DMS114 treated with DMSO at 0.1 percent for 48 hours (cell line): ENCODE data around the gene TNFSF12.
"Not testable (repeated sequence)": the region's sequence is repeated elsewhere in the genome, so short reads cannot be mapped to it uniquely, and the experiment has no call there.

ENCODE experiments used
- DNase-seq: peaks from one replicate; lab custom pipeline; 2025; ENCODE audit not compliant: unreplicated experiment; lab: John Stamatoyannopoulos, UW

The TNFSF12 gene

DNA sequence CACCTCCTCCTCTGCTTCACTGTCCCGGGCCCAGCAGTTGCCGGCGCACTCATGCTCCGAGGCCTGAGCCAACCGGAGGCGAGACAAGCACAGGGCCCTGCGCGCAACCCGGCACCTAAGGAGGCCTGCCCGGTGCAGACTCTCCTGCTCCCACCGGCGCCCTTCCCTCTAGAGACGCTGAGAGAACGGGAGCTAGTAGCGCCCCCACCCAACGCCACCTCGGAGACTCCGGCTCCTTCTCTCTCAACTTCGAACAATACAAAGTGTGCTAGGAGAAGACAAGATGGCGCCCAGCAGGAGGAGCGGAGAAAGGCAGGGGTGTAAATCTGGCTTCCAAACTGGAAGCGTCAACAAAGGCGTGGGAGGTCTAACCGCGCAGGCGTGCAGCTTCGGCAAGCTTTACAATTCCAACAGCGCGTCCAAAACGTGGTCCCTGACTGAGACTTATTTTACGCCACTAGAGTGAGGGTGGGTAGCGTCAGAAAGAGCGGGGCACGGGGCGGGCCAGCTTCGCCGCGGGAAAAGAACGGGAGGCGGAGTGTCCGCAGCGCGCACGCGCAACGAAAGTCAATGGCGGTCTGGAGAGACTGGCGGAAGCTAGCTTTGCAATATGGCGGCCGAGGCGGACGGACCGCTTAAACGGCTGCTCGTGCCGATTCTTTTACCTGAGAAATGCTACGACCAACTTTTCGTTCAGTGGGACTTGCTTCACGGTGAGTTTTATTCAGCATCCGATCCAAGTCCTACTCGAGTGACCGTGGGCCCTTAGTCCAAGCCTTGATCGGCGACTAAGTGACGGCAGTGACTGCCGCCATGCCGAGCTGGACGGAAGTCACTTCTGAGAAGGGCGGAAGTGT, 34.6 kb downstream of the TNFSF12 start, which contains the start of gene MPDU1:
Gene MPDU1 (plus strand): TSS at position 600 of the 857 bp plus-strand sequence. CDS start 11 bp downstream, at position 611.
- peak; percentile 90 for DNase-seq

DNA sequence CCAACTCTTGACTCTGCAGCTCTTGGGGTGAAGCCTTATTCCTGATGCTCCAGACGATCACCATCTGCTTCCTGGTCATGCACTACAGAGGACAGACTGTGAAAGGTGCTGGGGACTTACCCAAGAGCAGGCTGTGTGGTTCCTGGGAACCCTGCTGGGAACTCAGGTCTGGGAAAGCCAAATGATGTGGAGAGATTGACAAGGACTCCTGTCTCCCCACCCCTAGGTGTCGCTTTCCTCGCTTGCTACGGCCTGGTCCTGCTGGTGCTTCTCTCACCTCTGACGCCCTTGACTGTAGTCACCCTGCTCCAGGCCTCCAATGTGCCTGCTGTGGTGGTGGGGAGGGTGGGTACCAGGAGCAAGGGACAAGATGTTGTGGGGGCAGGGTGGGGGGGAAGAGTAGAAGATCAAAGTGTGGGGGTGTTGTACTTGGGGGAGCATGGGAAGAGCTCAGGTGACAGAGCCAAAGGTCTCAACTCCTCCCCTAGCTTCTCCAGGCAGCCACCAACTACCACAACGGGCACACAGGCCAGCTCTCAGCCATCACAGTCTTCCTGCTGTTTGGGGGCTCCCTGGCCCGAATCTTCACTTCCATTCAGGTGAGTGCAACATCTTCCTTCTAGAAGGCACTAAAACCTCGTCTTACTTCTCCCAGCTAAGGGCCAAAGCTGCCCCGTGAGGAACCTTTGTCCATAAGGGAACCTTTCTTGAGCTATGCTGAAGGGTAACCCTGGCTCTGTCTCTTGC, 38.0 kb downstream of the TNFSF12 start:
- peak; percentile 34 for DNase-seq

DNA sequence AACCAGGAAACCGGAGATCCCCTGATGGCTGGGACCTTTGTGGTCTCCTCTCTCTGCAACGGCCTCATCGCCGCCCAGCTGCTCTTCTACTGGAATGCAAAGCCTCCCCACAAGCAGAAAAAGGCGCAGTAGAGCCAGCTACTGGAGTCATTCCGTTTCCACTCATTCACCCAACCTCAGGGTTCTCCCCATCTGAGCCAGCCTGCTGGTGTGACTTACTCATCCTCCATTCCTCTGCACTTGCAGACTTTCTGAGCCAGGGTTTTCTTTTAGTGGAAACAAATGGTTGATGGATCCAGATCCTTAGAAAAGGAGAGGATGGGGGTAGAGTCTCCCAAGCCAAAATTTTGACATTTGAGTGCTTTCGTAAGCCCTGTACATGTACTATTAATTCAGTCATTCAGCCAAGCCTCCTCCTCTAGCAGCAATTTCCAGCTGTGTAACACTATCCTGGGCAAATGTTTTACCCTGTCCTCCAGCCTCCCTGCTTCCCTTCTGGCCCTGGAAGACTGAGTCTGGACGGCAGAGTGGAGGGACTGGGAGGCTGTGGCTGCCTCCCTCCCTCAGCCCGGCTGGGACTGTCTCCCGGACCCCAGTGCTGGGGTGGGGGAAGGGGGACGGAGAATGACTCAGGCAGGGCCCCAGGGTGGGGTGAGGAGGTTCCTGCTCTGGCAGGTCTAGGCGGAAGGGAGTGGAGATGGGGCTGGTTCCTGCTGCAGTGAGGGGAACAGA, 38.7 kb downstream of the TNFSF12 start:
- DNase-seq, result no peak

DNA sequence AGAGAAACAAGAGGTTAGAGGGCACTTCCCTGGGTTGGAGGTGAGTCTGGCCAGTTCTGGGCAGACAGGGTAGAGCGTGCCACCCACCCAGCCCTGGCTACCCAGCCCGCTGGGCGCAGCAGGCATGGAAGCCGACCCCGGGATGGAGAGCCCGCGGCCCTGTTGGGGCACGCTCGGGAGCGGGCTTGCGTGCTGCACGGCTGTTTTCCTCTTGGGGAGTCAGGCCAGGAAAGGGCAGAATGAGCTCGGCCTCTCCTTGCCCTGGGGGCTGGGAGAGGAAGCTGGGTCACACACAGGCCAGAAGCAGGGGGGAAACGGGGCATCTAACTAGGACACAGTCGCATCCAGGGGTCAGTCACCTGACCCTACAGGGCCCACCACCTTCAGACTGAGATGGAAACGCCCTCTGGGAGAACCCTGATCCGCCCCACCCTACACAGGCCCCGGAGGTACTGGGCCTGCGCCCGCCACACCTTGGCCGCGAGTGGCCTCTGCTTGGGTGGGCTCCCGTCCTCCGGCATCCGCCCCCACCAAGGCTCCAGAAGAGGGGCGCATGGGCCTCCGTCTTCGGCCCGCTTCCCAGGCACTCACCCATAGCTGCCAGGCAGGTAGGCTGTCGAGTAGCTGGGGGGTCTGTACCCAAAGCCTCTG, 39.8 kb downstream of the TNFSF12 start:
- DNase-seq, result no peak

DNA sequence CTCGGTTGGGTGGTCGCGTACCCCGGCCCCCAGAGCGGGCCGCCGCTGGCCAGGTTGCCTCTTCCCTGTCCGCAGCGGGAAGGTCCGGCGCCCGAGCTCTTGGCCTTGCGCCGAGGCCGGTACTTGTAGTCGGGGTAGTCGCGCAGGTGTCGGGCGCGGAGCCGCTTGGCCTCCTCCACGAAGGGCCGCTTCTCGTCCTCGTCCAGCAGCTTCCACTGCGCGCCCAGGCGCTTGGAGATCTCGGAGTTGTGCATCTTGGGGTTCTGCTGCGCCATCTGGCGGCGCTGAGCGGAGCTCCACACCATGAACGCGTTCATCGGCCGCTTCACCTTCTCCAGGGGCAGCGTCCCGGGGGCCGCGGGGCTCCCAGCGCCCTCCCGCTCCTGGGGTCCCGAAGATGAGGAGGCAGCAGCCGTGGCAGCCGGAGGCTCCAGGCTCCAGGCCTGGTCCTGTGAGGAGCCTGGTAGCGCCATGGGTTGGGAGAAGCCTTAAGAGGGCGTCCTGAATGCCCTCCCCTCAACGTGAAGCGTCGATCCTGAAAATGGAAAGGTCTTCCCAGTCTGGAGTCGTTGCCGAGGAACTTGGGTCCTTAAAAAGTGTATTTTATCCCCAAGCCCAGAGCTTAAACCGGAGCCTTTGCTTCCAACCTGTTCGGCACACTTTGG, 40.5 kb downstream of the TNFSF12 start:
- DNase-seq, result no peak

DNA sequence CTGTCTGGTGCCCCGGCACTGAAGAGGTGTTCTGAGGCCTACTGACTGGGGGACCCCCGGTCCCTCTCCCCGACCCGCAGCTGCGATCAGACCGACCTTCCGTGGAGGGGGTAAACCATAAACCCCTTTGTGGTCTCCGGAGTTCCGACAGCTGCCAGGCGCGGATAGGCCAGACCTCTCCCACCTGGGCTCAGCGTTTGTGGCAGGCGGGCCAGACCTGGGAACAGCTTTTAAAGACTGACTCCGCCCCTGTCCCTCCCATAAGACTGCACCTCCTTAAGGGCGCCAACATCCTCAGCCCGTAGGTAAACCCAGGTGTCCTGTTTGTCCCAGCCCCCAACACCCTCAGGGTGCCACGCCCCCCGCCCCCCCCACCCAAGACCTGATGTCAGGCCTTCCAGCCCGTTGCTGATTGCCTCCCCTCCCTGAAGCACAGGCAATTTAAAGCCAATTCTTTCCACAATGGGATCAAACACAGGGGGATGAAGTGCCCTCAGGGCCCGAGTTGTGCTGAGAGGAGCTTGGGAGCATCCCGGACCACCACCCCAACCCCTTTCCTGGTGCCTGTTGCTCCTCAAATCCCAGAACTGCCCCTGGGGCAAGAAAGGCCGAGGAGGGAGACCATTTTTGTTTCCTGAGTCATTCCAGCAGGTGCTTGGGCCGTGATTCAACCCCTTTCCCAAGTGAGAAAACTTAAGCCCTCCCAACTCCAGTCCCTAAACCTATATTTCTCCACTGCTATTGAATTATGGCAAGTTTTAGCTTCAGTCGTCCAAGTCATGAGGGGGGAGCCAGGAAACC, 41.2 kb downstream of the TNFSF12 start, which contains the start of gene SOX15:
Gene SOX15 (minus strand): TSS at position 204 of the 801 bp plus-strand sequence. CDS start 418 bp downstream, outside the sequence.
- DNase-seq, result no peak

DNA sequence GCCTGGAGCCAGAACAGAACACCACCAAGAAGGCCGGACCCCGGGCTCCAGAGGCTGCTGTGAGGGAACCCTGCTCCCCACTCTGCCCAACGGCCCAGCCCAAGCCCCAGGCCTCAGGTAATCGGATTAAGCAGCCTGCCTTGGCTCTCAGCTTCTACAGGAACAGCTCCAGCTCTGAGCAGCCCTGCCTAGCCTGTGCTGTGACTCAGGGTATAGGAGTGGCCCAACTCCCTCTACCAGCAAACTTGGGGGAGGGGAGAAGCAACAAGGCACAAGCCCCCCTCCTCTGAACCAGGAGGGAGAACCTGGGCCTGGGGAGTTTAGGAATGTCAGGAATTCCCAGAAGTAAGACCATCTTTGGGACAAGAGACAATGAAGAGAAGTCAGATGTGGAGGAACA, 41.9 kb downstream of the TNFSF12 start:
- DNase-seq, result no peak

DNA sequence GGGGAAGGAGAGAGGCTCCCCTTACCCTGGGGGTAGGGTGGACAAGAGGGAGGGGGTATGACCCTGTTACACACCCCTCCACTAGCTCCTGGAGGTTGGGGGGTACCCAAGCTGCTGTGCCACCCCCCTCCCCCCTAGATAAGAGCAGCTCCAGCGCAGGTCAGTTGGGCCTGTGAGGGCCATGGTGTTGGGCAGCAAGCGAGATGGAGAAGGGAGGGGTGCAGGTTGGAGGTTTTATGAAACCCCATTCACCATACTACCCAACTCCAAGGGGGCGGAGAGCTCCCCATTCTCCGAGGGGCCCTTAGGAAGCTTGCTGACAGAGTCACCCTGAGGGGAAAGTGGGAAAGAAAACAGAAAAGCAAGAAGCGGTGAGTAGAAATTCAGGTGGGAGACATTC, 42.7 kb downstream of the TNFSF12 start:
- DNase-seq, result no peak

DNA sequence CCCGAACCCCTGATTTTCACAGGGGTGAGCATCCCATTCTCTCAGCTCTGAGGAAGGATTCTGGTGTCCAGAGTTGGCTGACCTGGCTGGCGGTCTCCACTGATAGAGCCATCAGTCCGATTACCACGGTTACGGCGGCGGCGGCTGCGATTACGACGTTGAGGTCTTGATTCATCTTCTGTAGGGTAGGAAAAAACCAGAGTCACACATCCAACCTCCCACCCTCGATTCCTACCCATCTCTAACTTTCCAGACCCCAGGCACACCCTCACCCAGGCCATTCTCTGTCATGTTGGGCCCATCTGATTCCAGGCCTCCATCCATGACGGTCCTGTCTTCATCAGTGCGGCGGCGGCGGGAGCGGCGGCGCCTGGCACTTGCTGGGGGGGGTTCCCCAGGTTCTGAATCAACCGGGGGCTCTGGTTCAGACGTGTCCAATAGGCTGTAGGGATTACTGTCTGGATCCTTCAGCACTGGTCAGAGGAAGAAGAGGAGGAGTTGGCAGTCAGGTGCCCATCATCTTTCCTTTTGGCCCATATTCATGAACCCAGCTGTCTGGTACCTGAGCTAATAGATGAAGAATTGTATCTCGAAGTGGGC, 43.7 kb downstream of the TNFSF12 start:
- no peak for DNase-seq

DNA sequence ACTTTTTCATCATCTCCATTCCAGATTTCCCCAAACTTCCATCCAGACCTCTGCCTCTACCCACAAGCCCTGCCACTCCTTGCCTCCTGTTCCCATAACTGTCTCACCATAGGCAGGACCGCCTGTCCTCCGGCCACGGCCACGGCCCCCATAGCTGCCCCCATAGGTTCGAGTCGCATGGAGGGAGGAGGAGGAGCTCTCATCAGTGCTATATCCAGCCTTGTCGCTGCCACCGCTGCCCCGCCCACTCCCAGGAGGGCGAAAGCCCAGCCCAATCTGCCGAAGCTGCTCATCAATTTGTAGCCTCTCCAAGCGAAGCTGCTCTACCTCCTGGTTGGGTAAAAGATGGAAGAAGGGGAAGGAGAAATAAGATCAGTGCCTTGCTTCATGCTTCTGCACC, 44.4 kb downstream of the TNFSF12 start:
- DNase-seq, result no peak

DNA sequence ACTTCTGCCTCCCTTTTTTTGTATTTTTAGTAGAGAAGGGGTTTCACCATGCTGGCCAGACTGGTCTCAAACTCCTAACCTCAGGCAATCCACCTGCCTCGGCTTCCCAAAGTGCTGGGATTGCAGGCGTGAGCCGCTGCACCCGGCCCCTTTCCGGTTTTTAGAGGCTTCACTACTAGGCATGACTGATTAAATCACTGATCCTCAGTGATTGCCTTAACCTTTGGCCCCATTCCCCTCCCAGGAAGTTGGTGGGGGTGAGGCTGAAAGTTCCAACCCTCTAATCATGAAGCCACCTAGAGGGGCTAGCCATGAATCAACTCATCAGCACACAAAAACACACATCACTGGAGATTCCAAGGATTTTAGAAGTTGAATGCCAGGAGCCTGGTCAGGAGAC, 48.7 kb downstream of the TNFSF12 start:
- DNase-seq, result not testable (repeated sequence)

DNA sequence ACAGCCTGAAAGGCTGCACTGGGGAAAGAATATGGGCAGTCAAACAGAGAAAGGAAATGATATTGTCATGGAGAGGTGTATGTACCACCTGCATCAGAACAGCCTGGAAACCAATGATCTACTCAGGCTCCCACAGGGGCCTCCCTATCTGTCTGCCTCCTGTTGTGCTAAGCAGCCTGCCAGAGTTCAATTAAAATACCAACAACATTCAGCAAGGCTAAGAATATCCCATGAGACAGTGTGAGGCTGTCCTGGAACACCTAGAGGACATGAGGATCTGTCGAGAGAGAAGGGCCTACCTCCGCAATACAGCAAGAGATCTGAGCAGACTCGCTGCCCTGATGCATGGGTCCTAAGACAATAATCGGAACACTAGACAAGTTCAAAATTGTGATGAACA, 57.4 kb downstream of the TNFSF12 start:
- DNase-seq, result no peak
